ENCODE results near the gene CIAO2A. TPM values are rescaled to one million over a fixed set of nuclear protein-coding genes. Genes with fewer than 3 reads are reported as not detected.
"Not testable (repeated sequence)": the region's sequence is repeated elsewhere in the genome, so short reads cannot be mapped to it uniquely, and the experiment has no call there.

CIAO2A gene
- polyA plus RNA-seq, 1 experiment, result 75.8 TPM

DNA sequence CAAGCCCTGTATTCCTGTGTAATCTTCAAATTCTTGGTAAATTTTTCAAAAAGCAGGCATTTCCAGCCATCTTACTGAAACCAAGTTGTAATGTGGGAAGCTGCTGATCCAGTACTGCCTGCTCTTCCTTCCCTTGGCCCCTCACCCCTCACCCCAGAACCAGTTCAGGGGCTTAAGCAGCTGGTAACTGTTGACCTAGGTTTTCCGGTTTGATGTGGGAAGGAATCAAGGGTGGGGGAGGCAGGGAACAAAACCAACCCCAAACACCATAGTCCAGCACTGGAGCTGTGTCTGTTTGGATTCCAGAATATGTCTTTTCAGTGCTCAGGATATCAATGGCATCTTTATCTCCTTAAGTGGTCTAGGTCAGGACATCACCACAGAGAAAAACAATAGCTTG lies 28.8 kb upstream of the CIAO2A start:
- ChIA-PET CTCF (interaction anchor here (1.2 to 1.6 kb wide), 2 partner anchors 9 to 31 kb away, joined by 3 to 6 read pairs; no protein-coding TSS in a partner anchor), POLR2A (no interaction called here)
- DNase-seq (ENCODE audit: low read depth, low spot score), result no peak
- H3K27ac ChIP-seq (ENCODE audit: low read depth, low read length), result no peak overlapping the region
- H3K9me3 ChIP-seq (ENCODE audit: control insufficient read depth, insufficient read depth, low read length), result no peaks in the 10 kb centered on the region
- H3K27me3 ChIP-seq (ENCODE audit: control insufficient read depth, insufficient read depth, low read length), result no peaks in the 10 kb centered on the region
- TF ChIP-seq, protein P1, sequence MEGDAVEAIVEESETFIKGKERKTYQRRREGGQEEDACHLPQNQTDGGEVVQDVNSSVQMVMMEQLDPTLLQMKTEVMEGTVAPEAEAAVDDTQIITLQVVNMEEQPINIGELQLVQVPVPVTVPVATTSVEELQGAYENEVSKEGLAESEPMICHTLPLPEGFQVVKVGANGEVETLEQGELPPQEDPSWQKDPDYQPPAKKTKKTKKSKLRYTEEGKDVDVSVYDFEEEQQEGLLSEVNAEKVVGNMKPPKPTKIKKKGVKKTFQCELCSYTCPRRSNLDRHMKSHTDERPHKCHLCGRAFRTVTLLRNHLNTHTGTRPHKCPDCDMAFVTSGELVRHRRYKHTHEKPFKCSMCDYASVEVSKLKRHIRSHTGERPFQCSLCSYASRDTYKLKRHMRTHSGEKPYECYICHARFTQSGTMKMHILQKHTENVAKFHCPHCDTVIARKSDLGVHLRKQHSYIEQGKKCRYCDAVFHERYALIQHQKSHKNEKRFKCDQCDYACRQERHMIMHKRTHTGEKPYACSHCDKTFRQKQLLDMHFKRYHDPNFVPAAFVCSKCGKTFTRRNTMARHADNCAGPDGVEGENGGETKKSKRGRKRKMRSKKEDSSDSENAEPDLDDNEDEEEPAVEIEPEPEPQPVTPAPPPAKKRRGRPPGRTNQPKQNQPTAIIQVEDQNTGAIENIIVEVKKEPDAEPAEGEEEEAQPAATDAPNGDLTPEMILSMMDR (IDR thresholded peaks at IDR 0.05; ENCODE audit: low read depth, low read length), result no peak
- no peak overlapping the region for H3K4me3 ChIP-seq (ENCODE audit: low read depth, low read length)

DNA sequence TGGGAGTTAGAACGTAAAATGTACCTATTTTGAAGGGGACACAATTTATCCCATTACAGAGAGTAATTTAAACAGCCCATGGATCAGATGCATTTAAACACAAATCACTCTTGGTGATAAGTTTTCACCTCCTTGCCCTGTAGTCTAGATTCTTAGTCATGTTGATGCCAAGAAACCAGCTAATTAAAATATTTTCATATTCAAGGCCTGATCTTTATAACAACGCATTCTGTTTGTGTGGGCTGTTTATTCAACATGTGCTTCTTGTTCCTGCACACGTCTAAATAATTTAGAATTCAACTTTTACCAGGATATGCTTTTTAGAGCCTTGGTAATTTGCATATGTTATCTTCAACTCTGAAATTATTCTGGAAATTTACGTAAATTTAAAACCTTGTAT lies 28.0 kb upstream of the CIAO2A start:
- TF ChIP-seq, protein P1 (IDR thresholded peaks at IDR 0.05; ENCODE audit: low read depth, low read length), result no peak
- Histone ChIP-seq H3K27me3 (ENCODE audit: control insufficient read depth, insufficient read depth, low read length) (no peaks in the 10 kb centered on the region), H3K27ac (ENCODE audit: low read depth, low read length) (no peak overlapping the region), H3K4me3 (ENCODE audit: low read depth, low read length) (no peak overlapping the region), H3K9me3 (ENCODE audit: control insufficient read depth, insufficient read depth, low read length) (no peaks in the 10 kb centered on the region)
- CTCF ChIA-PET, result interaction anchor here (1.2 to 1.6 kb wide), 2 partner anchors 10 to 32 kb away, joined by 3 to 6 read pairs; no protein-coding TSS in a partner anchor
- POLR2A ChIA-PET, result interaction anchor here (0.7 kb wide), 1 partner anchor 11 kb away, joined by 4 read pairs; no protein-coding TSS in a partner anchor
- no peak for DNase-seq (ENCODE audit: low read depth, low spot score)

DNA sequence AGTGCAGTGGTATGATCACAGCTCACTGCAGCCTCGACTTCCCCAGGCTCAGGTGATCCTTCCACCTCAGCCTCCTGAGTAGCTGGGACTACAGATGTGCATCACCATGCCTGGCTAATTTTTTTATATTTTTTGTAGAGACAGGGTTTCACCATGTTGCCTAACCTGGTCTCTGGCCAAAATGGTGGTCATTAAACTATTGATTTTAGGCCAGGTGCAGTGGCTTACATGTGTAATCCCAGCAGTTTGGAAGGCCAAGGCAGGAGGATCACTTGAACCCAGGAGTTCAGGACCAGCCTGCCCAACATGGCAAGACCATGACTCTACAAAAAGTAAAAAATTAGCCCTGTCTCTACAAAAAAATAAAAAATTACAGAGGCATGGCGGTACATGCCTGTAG lies 26.7 kb upstream of the CIAO2A start:
- DNase-seq (ENCODE audit: low read depth, low spot score); H3K4me3 ChIP-seq (ENCODE audit: low read depth, low read length); H3K27ac ChIP-seq (ENCODE audit: low read depth, low read length); H3K9me3 ChIP-seq (ENCODE audit: control insufficient read depth, insufficient read depth, low read length); POLR2A ChIA-PET; H3K27me3 ChIP-seq (ENCODE audit: control insufficient read depth, insufficient read depth, low read length): not testable (repeated sequence)
- CTCF ChIA-PET, result interaction anchor here (0.9 kb wide), 1 partner anchor 18 kb away, joined by 3 read pairs; no protein-coding TSS in a partner anchor

DNA sequence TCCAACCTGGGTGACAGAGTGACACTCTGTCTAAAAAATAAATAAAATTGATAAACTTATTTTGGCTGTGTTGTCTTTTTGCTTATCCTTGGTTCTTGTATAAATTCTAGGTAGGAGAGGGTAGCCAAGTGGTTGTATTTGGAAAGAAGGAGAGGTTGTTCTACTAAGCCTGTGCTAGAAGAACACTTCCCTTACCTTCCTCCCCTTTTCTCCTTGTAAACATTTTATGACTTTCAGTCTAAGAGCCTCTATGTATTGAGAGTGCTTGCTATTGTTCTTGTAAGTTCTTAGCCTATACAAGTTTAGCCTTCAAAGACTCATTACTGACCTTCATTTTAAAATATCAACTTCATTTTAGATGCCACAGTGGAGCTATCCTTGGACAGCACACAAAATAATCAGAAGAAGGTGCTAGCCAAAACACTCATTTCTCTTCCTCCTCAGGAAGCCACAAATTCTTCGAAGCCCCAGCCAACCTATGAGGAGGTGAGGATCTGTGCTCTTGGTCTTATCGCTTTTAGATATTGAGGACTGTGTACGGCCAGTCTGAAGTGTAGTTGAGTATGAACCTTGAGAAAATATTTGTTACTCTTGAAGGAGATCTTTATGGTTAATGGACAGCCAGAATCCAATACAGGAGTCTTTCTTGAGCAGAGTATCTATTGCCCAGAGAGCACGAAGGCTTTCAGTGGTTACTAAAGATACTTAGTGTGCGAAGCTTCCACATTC lies 24.3 kb upstream of the CIAO2A start:
- TF ChIP-seq, protein P1 (IDR thresholded peaks at IDR 0.05; ENCODE audit: low read depth, low read length), result no peak
- H3K27me3 ChIP-seq (ENCODE audit: control insufficient read depth, insufficient read depth, low read length), result no peaks in the 10 kb centered on the region
- POLR2A ChIA-PET, result no interaction called here
- CTCF ChIA-PET, result no interaction called here
- no peaks in the 10 kb centered on the region for H3K9me3 ChIP-seq (ENCODE audit: control insufficient read depth, insufficient read depth, low read length)
- DNase-seq (ENCODE audit: low read depth, low spot score), result no peak
- H3K4me3 ChIP-seq (ENCODE audit: low read depth, low read length), result no peak overlapping the region
- H3K27ac ChIP-seq (ENCODE audit: low read depth, low read length), result no peak overlapping the region

DNA sequence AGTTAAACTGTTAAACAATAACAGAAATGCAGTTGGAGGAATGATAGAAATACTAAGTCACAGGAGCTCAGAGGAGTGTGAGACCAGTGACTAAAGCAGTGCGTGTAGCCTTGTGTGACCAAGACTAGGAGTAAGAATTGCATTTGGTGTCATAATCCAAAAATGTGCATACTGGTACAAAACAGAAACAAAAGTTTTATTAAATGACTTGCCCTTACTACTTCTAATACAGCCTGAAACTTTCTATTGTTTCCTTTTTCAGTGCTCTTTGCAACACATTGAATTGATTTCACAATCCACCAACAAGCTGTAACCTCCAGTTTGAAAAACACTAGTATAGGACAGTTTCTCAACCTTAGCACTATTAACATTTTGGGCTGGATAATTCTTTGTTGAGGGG lies 19.3 kb upstream of the CIAO2A start:
- TF ChIP-seq, protein P1 (IDR thresholded peaks at IDR 0.05; ENCODE audit: low read depth, low read length), result no peak
- DNase-seq (ENCODE audit: low read depth, low spot score), result no peak
- Histone ChIP-seq H3K9me3 (ENCODE audit: control insufficient read depth, insufficient read depth, low read length) (no peaks in the 10 kb centered on the region), H3K4me3 (ENCODE audit: low read depth, low read length) (no peak overlapping the region), H3K27ac (ENCODE audit: low read depth, low read length) (no peak overlapping the region), H3K27me3 (ENCODE audit: control insufficient read depth, insufficient read depth, low read length) (no peaks in the 10 kb centered on the region)
- ChIA-PET POLR2A (no interaction called here), CTCF (no interaction called here)

All from AG04450 (cell line).